IMR-90 (cell line): ENCODE data around the gene UBA52. TPM values are rescaled to one million over a fixed set of nuclear protein-coding genes. Genes with fewer than 3 reads are reported as not detected.
A peak's percentile ranks its signal among the peaks of the same experiment; 100 is the strongest.

Source experiments
- ATAC-seq: fragments of 200-7000 bp; cut with Tn5 transposase; 2 replicates; pipeline ENCODE4 v1.9.1; 2020; ENCODE audit warnings: low read depth, mild to moderate bottlenecking, moderate library complexity
- BruUV-seq: library from RNA; stranded (reverse); fragments of 400-500 nt; replicated peaks from 2 replicates; lab custom pipeline; 2021; lab: Mats Ljungman, UMichigan
- CTCF ChIA-PET: fragments of 300-600 bp; formaldehyde crosslinking; extraction: SDS; loops from one replicate; lab custom pipeline; 2021; ENCODE audit warnings: antibody characterized with exemption; lab: Yijun Ruan, JAX
- POLR2A ChIA-PET: fragments of 300-600 bp; sonication (Branson Sonifier 250); formaldehyde crosslinking; loops from one replicate; lab custom pipeline; 2022; ENCODE audit warnings: antibody characterized with exemption; ENCODE audit not compliant: unreplicated experiment; lab: Charles Lee
- DNase-seq: peaks from one replicate; pipeline ENCODE4 v3.0.0; 2013
- H2AFZ ChIP-seq: replicated peaks from 2 replicates; pipeline ENCODE3; 2013; ENCODE audit warnings: low read length, mild to moderate bottlenecking; ENCODE audit not compliant: poor library complexity
- H2AK5ac ChIP-seq: 2 replicates; pipeline ENCODE4 v1.6.1; 2013; ENCODE audit warnings: low read depth, low read length, inconsistent platforms
- H2AK9ac ChIP-seq: replicated peaks from 2 replicates; pipeline ENCODE3; 2013; ENCODE audit warnings: mild to moderate bottlenecking, low read depth, low read length, moderate library complexity; ENCODE audit not compliant: poor library complexity
- H2BK120ac ChIP-seq: 2 replicates; pipeline ENCODE4 v1.6.1; 2013; ENCODE audit warnings: low read depth, low read length, inconsistent platforms
- H2BK15ac ChIP-seq: 3 replicates; pipeline ENCODE4 v1.6.1; 2013; ENCODE audit warnings: low read depth, low read length, inconsistent platforms
- H2BK20ac ChIP-seq: 2 replicates; pipeline ENCODE4 v1.6.1; 2013; ENCODE audit warnings: low read depth, mild to moderate bottlenecking, inconsistent platforms, low read length, moderate library complexity
- H2BK5ac ChIP-seq: 2 replicates; pipeline ENCODE4 v1.6.1; 2013; ENCODE audit warnings: mild to moderate bottlenecking, low read depth, low read length, inconsistent platforms; ENCODE audit not compliant: poor library complexity, severe bottlenecking
- H3K14ac ChIP-seq: replicated peaks from 2 replicates; pipeline ENCODE4 v1.6.1; 2013; ENCODE audit warnings: low read depth, low read length, inconsistent platforms
- H3K18ac ChIP-seq: 2 replicates; pipeline ENCODE4 v1.6.1; 2013; ENCODE audit warnings: low read depth, low read length, control low read depth
- H3K23ac ChIP-seq: 2 replicates; pipeline ENCODE4 v1.6.1; 2013; ENCODE audit warnings: low read depth, low read length, inconsistent platforms
- H3K27ac ChIP-seq: 2 replicates; pipeline ENCODE4 v1.5.1; 2013; ENCODE audit warnings: mild to moderate bottlenecking, control low read depth, low read length; ENCODE audit not compliant: insufficient read depth
- H3K27me3 ChIP-seq: 2 replicates; pipeline ENCODE4 v1.6.1; 2013; ENCODE audit warnings: low read length; ENCODE audit not compliant: control insufficient read depth, insufficient read depth
- H3K36me3 ChIP-seq: 2 replicates; pipeline ENCODE4 v1.6.1; 2013; ENCODE audit warnings: low read length, mixed read lengths; ENCODE audit not compliant: control insufficient read depth, insufficient read depth
- H3K4ac ChIP-seq: 2 replicates; pipeline ENCODE4 v1.6.1; 2013; ENCODE audit warnings: low read depth, low read length, inconsistent platforms
- H3K4me1 ChIP-seq: 2 replicates; pipeline ENCODE4 v1.6.1; 2013; ENCODE audit warnings: low read length, mixed read lengths; ENCODE audit not compliant: control insufficient read depth, insufficient read depth
- H3K4me2 ChIP-seq: 2 replicates; pipeline ENCODE4 v1.6.1; 2013; ENCODE audit warnings: low read depth, mild to moderate bottlenecking, control low read depth, low read length, moderate library complexity
- H3K4me3 ChIP-seq: 2 replicates; pipeline ENCODE4 v1.5.1; 2013; ENCODE audit warnings: low read depth, mild to moderate bottlenecking, control low read depth, low read length, moderate library complexity; ENCODE audit not compliant: insufficient read depth
- H3K56ac ChIP-seq: 2 replicates; pipeline ENCODE4 v1.6.1; 2013; ENCODE audit warnings: low read length, inconsistent platforms; ENCODE audit not compliant: insufficient read depth; ENCODE audit errors: extremely low read depth
- H3K79me1 ChIP-seq, 2 experiments: 2 replicates each; pipeline ENCODE4 v1.6.1; 2013; ENCODE audit warnings: low read length in 2 of 2, inconsistent platforms in 1 of 2, low read depth in 1 of 2
- H3K9ac ChIP-seq: 2 replicates; pipeline ENCODE4 v1.6.1; 2013; ENCODE audit warnings: low read depth, low read length, control low read depth
- H3K9me1 ChIP-seq: 2 replicates; pipeline ENCODE4 v1.6.1; 2013; ENCODE audit warnings: low read length, inconsistent platforms; ENCODE audit not compliant: insufficient read depth
- H3K9me3 ChIP-seq: 2 replicates; pipeline ENCODE4 v1.6.1; 2013; ENCODE audit warnings: low read length; ENCODE audit not compliant: control insufficient read depth, insufficient read depth
- H4K20me1 ChIP-seq: 2 replicates; pipeline ENCODE4 v1.6.1; 2013; ENCODE audit warnings: low read length, inconsistent platforms; ENCODE audit not compliant: insufficient read depth
- H4K5ac ChIP-seq: 2 replicates; pipeline ENCODE4 v1.6.1; 2013; ENCODE audit warnings: mild to moderate bottlenecking, low read depth, low read length, control low read depth
- H4K8ac ChIP-seq, 2 experiments: 2 replicates each; pipeline ENCODE4 v1.6.1; 2013; ENCODE audit warnings: low read depth in 2 of 2, low read length in 2 of 2, control low read depth in 1 of 2, inconsistent platforms in 1 of 2
- H4K91ac ChIP-seq: 2 replicates; pipeline ENCODE4 v1.6.1; 2013; ENCODE audit warnings: low read depth, low read length, inconsistent platforms; ENCODE audit not compliant: insufficient read depth
- FOS ChIP-seq: fragments of 150-350 bp; IDR thresholded peaks from 2 replicates; pipeline ENCODE4 v1.6.1; 2016; ENCODE audit warnings: low read depth, low read length
- MAZ ChIP-seq: IDR thresholded peaks from 2 replicates; pipeline ENCODE4 v1.6.1; 2012; ENCODE audit warnings: low read depth, mild to moderate bottlenecking, low read length, improper control_type of control experiment, moderate library complexity, borderline replicate concordance
- MXI1 ChIP-seq: IDR thresholded peaks from 2 replicates; pipeline ENCODE4 v1.6.1; 2012; ENCODE audit warnings: low read depth, mild to moderate bottlenecking, low read length, moderate library complexity, borderline replicate concordance
- RAD21 ChIP-seq: IDR thresholded peaks from 2 replicates; pipeline ENCODE4 v1.6.1; 2012; ENCODE audit warnings: low read length, improper control_type of control experiment
- RCOR1 ChIP-seq: IDR thresholded peaks from 2 replicates; pipeline ENCODE4 v1.6.1; 2012; ENCODE audit warnings: mild to moderate bottlenecking, low read length, improper control_type of control experiment; ENCODE audit not compliant: insufficient replicate concordance
- RFX5 ChIP-seq: IDR thresholded peaks from 2 replicates; pipeline ENCODE4 v1.8.0; 2012; ENCODE audit warnings: low read depth, mild to moderate bottlenecking, low read length, moderate library complexity
- WGBS, 2 experiments: methylation state at CpG; one replicate each; pipeline versions ENCODE4 v1.1.5 to v1.1.7; 2013; ENCODE audit warnings: missing lambda C conversion rate in 2 of 2; ENCODE audit not compliant: insufficient read length in 1 of 2; ENCODE audit errors: extremely low coverage in 2 of 2; 5-methylcytosine and 5-hydroxymethylcytosine counted together
- dilution Hi-C: fragments of 300-500 bp; cut with HindIII; formaldehyde crosslinking; loops from one replicate; pipeline ENCODE4 v1.14.3; 2018; ENCODE audit warnings: low sequenced_read_pairs; ENCODE audit not compliant: unreplicated experiment
- in situ Hi-C: fragments of 300-500 bp; cut with MboI; formaldehyde crosslinking; loops from 3 replicates; pipeline ENCODE4 v1.14.3; 2019; ENCODE audit warnings: low sequenced_read_pairs, inconsistent platforms, mixed read lengths
- intact Hi-C: fragments of 100-400 bp; cut with micrococcal nuclease; formaldehyde crosslinking; loops from 2 replicates; pipeline ENCODE4 v1.10.0; 2022
- polyA plus RNA-seq, 3 experiments: library from polyadenylated mRNA; depleted of rRNA; stranded (reverse); fragments of >200 nt; gene quantifications; 2 replicates each; pipeline ENCODE4 v1.2.3, GENCODE V29; 2012; ENCODE audit warnings: low replicate concordance in 1 of 3
- total RNA-seq: library from RNA; depleted of rRNA; stranded (reverse); fragments of >200 nt; gene quantifications from 2 replicates; pipeline ENCODE4 v1.2.3, GENCODE V29; 2012

UBA52 gene
- total and polyA plus RNA-seq, 2 of the 4 experiments (the other 2 are of a cell fraction), result 1,030 to 3,008 TPM

DNA sequence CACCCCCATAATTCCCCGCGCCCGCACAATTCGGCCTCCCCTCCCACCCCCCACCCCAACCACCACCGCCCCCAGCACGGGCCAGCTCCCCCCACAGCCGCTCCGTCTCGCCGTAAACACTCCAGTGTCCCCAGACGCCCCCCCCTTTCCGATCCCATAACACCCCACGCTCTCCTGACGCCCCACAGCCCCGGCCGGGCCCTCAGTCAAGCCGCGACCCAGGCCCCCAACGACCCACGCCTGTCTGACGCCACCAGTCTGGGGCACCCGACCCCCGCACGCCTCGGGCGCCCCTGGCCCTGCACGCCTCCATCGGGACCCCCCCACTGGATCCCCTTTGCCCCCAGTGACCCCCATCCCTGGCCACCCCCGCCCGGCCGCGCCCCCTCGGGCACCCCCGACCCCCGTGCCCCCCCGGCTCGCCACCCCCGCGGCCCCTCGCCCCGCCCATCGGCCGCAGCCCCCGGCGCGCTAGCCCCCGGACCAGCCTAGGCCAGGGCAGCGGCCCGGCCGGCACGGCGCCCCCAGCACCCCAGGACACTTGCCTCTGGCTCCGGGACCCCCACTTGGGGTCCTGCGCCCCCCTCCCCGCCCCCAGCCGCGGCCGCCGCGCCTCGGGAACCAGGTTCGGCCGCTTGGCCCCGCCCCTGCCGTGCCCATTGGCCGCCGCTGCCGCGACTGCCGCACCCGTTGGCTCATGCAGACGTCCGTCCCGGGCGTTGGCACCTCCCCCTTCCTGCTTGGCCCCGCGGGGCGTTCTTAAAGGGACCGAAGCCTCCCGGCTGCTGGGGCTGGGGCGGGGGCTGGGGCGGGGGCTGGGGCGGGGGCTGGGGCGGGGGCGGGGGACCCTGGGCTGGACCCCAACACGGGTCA, 28.5 kb upstream of the UBA52 start, which contains the start of gene FKBP8:
TSS of gene FKBP8 (minus strand) at position 633 of the 873 bp plus-strand sequence. CDS start 1,603 bp downstream, outside the sequence.
- Histone ChIP-seq H2BK120ac (peak within 1 kb of the TSS; percentile 63), H3K56ac (peak within 1 kb of the TSS; percentile 74), H2BK5ac (peak within 1 kb of the TSS; percentile 97), H3K9ac (peak within 1 kb of the TSS; percentile 91), H3K9me3 (no peaks in the 10 kb centered on the region), H4K20me1 (no peaks in the 10 kb centered on the region), H3K18ac (peak within 1 kb of the TSS; percentile 67), H3K4me3 (peak within 1 kb of the TSS; percentile 89), H2AFZ (peak within 1 kb of the TSS; percentile 98), H3K27me3 (no peaks in the 10 kb centered on the region), H3K27ac (peak within 1 kb of the TSS; percentile 93), H2BK20ac (peak within 1 kb of the TSS; percentile 72; the same call in 1 of the 2 replicates), H3K4me2 (peak within 1 kb of the TSS; percentile 93), H3K9me1 (peaks cover 13% of the 10 kb centered on the region), H4K8ac (peak within 1 kb of the TSS; percentile 81 to 98), H3K4ac (peak within 1 kb of the TSS; percentile 97), H3K14ac (peak within 1 kb of the TSS; percentile 95), H4K91ac (peak within 1 kb of the TSS; percentile 82), H3K79me1 (peaks cover 20 to 34% of the 10 kb centered on the region in 2 experiments), H2AK5ac (peak within 1 kb of the TSS; percentile 70), H2AK9ac (peak within 1 kb of the TSS; percentile 99), H3K4me1 (peaks cover 7% of the 10 kb centered on the region), H3K23ac (peak within 1 kb of the TSS; percentile 94), H4K5ac (peak within 1 kb of the TSS; percentile 99), H2BK15ac (peak within 1 kb of the TSS; percentile 36; the same call in 1 of the 3 replicates), H3K36me3 (peaks cover 23% of the 10 kb centered on the region)
- CTCF ChIA-PET, result no interaction called here
- BruUV-seq, result no TSS peak
- dilution Hi-C loops, result no loop called here
- in situ Hi-C loops, result no loop called here
- intact Hi-C loops, result no loop called here
- DNase-seq (peak; percentile 79), ATAC-seq (peak; percentile 100)
- WGBS, 2 experiments, result 0% methylated on average over 10 of the region's 86 CpGs; no CpG with 5 or more reads in 1 of the 2 experiments
- POLR2A ChIA-PET, result no interaction called here
- 0 out of 2 replicates have a peak, but pooled peaks have one; percentile 47 for TF ChIP-seq MAZ
- TF ChIP-seq FOS, result peak; percentile 65; the same call in 1 of the 2 replicates
- no peak for TF ChIP-seq RFX5
- TF ChIP-seq RCOR1, result no peak
- TF ChIP-seq RAD21, result no peak
- TF ChIP-seq MXI1, result no peak
